Activated CD8-positive, alpha-beta memory T cell treated with anti-CD3 and anti-CD28 coated beads for 48 hours (primary cell): Measurements from ENCODE around the gene MMEL1.
"Not testable (repeated sequence)": the region's sequence is repeated elsewhere in the genome, so short reads cannot be mapped to it uniquely, and the experiment has no call there.

Experiments used
- DNase-seq, 3 experiments: peaks; one replicate each; pipeline ENCODE4 v3.0.0-alpha.2; 2020; ENCODE audit warnings: low read depth in 2 of 3, low spot score in 2 of 3

The MMEL1 gene

DNA sequence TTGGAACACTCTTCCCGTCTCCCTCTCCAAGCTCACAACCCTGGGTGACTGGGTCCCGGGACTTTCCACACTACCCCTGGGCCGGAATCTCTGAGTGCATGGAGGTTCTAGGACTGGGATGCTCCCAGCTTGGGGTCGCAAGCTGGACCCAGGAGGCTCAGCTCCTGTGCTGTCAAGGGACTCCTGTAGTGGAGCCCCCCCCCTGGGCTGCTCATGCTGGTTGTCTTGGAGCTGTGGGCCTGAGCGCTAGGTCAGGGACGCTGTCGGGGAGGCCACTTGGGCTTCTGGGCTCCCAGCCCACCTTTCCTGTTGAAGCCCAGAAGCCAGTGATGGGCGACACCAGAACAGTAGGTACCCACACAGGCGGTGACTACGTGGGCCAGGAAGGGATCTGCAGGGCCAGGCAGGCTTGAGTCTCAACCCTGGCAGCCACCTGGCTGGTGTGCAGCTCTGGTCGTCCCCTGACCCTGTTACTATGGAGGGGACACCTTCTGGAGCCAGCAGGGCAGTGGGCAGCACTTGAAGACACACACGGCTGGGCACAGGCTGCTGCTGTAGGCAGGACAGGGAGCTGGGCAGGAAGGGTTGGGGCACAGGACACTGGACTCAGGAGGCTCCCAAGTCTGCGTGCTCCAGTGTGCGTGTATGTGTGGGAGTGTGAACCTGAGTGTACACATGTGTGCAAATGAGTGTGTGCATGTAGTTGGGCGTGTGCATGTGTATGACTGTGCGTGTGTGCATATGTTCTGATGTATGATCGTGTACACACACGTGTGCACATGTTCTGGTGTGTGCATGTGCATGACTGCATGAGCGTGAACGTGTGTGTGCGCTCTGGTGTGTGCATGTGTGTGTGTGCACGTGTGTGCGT lies 3.0 kb downstream of the MMEL1 start:
- DNase-seq: no peak

DNA sequence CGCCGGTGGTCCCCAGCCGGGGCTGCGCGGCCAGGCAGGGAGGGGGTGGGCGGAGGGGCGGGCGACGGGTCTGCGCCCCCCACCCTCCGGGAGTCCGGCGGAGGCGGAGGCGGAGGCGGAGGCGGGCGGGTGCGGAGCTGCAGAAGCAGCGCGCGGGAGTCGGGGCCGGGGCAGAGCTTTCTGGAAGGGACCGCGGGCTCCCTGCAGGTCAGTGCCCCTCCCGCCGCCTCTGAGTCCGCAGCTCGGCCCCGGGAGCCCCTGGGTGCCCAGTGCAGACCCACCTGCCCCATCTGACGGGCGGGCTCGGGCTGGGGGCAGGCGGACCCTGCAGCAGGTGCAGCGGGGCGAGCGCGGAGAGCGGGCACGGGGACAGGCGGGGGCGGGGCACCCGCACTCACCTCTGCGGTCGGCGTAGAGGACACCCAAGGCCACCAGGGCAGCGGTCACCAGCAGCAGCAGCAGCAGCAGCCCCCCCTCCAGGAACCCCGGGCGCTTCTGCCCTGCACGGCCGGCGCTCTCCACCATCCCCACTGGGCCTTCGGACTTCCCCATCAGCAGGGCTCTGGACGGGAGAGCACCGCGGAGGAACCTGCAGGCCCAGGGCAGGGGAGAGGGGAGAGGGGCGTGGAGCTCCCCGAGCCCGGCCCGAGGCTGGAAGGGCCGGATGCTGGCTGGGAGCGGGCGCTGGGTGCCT lies 3.7 kb downstream of the MMEL1 start:
- DNase-seq: no peak

DNA sequence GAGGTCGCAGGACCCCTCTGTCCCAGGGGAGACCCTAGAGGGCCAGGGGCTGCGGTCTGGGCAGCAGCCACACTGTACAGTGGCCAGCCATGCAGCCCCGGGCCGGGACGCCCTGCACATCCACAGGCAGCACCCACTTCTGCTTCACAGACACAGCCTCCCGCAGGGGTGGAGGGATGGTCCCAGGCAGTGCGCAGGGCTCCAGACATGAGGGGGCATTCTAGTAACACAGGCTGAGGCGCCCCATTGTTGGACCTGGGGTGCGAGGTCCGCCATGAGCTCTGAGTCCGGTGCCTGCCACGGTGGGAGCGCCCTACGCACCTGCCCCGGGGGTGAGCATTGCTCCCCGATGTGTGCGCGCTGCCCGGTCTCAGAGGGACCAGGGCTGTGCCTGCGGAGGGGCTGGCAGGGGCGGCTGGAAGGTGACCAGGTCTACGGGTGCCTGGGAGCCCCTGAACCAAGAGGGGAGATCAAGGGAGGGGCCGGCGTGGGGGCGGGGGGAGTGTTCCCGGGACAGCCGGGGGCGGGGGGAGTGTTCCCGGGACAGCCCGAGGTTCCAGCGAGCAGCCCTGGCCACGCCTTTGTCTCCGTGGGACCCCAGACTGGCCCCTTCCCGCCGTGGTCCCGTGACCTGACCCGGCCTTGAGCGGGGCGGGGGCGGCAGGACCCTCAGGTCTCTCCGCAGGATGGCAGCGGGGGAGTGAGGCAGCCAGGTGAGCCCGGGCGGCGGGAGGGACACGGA lies 4.5 kb downstream of the MMEL1 start:
- DNase-seq: no peak

DNA sequence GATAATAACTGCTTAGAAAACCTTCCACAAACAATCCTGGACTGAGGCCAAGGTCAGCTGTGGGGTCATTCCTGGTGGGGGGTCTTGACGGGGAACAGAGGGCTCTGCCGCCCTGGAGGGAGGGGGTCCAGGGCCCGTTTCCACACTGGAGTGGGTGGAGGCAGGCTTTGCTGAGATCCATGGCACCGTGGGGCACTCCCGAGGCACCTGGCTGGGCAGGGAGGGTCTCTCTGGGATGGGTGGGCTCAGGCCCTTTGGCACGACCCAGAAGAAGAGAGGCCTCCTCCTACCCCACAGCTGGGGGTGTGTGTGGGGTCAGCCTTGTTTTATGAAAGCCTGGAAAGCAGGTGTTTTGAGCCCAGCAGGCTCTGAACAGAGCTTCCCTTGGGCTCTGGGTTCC lies 5.1 kb downstream of the MMEL1 start:
- DNase-seq: no peak

DNA sequence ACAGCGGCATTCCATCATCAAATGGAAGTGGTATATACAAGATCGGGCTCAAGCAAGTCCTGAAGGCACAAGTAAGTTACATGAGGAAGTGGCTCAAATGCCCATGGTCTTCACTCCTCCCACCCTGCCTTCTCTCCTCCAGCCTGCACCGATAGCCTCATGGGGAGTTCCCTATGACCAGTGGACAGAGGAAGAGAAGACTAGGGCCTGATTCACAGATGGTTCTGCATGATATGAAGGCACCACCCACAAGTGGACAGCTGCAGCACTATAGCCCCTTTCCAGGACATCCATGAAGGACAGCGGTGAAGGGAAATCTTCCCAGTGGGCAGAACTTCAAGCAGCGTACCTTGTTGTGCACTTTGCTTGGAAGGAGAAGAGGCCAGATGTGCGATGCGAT lies 7.1 kb downstream of the MMEL1 start:
- DNase-seq: not testable (repeated sequence)

DNA sequence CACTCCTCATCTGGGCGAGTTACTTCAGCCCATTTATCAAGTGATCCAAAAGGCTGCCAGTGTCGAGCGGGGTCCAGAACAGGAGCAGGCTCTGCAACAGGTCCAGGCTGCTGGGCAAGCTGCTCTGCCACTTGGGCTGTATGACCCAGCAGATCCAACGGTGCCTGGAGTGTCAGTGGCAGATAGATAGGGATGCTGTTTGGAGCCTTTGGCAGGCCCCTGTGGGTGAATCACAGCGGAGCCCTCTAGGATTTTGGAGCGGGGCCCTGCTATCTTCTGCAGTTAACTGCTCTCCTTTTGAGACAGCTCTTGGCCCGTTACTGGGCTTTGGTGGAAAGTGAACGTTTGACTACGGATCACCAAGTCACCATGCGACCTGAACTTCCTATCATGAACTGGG lies 7.5 kb downstream of the MMEL1 start:
- no peak for DNase-seq

DNA sequence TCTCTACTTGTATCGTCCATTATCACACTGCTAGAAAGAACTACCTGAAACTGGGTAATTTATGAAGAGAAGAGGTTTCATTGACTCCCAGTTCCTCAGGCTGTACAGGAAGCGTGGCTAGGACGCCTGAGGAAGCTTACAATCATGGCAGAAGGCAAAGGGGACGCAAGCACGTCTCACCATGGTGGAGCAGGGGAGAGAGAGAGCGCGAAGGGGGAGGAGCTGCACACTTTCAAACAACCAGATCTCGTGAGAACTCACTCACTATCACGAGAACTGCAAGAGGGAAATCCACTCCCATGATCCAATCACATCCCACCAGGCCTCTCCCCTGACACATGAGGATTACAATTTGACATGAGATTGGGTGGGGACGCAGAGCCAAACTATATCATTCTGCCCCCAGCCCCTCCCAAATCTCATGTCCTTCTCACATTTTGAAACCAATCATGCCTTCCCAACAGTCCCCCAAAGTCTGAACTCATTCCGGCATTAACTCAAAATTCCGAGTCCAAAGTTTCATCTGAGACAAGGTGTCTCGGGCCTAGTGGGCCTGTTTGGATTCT lies 8.0 kb downstream of the MMEL1 start:
- no peak for DNase-seq

DNA sequence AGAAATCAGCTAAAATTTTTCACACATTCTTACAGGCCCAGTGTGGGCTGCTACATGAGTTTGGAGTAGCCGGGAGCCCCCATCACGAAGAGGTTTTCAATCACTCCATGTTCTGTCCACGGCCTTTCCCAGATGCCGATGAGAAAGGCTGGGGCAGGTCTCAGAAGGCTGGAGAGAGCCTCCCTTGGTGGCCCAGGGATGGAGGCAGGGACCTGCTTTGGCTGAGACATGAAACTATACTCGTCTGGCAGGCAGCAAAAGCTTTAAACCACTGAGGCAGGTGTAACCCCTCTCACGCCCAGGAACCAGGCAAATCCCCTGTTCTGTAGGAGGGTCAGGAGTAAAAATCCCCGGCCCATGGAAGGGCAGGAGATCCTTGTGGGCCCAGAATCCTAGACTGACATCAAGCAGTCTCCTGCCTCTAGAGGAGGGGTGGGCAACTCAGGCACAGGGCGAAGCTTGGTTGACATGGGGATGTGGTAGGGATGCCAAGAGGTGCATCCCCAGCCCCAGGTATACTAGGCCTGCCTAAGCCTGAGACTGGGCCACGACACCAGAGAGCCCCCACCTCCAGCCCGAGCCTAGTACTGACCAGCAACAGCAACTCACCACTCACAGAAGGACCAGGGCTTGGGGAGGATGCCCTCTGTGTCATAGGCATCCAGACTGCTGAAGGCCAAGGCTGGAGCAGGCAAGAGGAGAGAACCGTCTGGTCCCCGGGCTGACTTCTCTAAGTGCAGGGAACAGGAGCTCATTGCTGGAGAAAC lies 9.1 kb downstream of the MMEL1 start:
- no peak for DNase-seq

DNA sequence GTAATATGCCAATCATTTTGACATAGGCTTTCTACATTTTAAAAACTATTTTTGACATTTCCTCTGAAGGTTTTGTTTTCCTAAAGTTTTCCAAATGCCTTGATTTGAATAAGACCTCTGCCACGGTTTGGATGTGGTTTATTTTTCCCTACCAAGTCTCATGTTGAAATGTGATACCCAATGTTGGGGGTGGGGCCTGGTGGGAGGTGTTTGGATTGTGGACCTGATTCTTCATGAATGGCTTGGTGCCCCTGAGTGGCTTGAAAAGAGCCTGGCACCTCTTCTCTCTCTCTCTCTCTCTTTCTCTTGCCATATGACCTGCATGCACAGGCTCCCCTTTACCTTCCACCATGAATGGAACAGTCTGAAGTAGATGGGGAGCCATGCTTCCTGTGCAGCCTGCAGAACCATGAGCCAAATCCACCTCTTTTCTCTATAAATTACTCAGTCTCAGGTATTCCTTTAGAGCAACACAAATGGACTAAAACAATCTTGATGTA lies 14.8 kb downstream of the MMEL1 start:
- DNase-seq: no peak

DNA sequence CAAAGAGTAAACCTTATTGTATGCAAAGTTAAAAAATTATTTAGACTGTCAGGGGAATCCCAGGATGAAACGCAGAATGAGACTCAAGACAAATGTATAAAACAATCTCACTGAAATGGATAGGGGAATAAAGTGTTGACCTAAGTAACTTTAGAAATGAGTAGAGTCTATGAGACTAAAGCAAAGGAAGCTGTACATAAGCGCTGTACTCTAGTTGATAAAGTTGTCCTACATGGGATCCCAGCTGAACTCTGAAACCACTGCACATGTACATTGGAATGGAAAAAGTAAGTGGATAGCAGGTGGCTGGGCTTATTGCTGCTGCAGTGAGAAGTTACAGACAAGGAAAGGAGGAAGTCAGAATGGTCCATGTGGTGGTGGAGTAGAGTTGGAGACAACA lies 18.7 kb downstream of the MMEL1 start:
- DNase-seq: no peak

DNA sequence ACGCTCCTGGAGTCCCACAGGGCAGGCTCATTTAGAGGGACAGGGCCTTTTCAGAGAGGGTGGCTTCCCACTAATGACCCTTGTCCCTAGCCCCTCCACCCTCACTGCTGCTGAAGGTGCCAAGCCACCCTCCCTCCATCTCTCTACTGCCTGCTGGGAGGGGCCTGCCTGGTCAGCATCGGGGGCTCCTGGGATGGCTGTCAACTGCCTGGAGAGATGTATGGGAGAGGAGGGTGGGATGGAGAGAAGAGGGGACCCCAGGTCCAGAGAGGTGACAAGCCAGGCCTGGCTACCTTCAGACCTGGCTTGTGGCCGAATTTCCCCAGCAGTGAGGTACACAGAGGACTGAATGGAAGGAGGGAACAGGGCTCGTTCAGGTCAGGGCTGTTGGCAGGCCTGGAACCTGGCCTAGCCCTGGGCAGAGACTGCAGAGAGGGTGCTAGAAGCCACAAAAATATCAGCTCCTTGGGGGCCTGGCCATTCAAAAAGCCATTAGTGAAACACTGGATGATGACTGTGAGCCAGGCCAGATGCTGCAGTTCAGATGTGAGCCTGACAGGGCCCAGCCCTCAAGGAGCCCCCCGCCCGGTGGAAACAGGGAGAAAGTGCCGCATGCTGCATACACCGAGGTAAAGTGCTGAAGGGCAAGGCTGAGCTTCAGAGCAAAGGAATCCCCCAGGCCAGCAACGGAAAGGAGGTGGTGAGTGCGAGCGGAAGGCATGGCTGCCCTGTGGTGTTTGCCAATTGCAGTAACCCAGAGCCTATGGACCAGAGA lies 20.0 kb downstream of the MMEL1 start:
- DNase-seq: no peak

DNA sequence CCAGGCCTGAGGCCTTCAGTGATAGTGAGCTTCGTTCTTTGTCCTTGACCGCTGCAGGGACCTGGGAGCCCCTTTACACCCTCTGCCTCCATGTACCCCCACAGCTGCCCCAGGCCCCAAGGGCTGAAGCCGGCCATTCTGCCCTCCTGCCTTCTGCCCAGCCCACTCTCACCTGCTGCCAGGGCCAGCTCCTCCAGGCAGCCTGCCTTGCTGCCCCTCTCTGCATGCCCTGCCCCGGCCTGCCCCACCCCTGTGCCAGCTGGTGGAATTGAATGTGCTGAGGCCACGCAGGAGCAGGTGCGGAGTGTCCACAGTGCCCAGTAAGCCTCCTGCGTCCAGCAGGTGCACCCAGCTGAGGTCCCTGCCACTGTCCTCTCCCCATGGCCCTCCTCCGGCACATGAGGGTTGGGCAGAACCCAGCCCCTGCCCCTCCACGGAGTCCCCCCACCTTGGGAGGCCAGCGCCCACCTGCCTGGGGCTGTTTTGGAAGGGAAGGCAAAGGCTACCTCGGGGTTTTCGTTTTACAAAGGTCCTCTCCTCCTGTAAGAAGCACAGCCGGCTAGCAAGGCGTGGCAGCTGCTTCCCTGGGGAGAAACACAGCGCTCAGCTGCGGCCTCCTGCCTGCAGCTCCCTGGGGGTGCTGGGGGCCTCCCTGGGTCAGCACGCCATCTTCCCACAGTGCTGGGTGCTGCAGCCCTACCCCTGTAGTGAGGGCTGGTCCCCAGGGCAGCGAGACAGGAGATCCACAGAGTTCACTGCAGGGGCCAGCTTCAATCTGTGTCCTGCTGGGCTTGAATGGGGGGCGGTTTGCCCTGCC lies 21.0 kb downstream of the MMEL1 start:
- no peak for DNase-seq

DNA sequence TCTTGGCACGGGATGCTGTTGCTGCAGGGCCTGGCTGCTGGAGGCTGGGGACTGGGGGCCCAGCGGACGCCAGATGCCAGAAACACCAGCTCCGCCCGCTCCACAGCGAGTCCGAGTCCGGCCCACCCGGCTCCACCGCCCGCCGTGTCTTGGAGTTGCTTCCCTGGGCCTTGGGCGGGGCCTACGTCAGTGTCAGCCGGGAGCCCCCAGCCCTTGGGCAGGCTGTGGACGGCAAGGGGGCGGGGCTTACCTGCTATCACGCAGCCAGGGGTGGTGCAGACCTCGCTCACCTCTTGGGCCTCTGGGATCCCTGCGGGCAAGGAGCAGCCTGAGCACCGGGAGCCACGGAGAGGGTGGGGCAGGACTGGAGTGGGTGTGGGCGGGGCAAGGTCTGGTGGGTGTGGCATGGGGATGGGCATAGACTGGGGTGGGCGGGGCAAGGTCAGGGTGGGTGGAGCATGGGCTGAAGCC lies 21.8 kb downstream of the MMEL1 start:
- DNase-seq: no peak

DNA sequence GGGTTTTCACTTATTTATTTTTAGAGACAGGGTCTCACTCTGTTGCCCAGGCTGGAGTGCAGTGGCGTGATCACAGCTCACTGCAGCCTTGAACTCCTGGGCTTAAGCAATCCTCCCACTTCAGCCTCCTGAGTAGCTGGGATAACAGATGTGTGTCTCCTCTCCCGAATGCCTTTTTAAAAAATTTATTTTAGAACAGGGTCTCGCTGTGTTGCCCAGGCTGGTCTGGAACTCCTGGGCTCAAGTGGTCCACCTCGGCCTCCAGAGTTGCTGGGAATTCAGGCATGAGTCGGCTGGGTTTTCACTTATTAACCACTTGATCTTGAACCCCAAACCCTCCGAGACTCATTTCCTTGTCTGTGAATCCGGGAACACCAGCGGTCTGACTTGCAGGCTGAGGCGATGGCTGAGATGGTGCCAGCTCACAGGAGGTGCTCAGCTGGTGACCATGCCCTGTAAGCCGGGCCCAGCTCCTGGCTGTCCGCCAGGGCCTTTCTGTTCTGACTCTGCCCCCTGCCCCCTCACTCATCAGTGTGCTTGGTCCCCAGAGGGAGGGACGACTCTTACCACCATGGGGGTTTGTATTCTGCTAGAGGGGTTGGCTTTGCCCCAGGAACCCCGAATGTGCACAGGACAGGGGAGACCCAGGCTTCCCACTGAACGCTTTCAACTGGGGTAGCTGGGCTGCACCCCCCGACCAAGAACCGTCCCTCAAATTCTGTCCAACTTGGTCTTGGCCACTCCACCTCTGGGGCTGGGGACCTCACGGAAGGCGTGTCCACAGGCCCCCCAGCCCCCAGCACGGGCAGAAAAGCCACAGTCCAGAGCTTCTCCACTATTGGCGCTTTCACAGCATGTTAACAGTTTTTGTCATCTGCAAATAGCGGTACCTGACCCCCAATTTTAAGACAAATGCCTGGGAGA lies 22.5 kb downstream of the MMEL1 start:
- DNase-seq: no peak

DNA sequence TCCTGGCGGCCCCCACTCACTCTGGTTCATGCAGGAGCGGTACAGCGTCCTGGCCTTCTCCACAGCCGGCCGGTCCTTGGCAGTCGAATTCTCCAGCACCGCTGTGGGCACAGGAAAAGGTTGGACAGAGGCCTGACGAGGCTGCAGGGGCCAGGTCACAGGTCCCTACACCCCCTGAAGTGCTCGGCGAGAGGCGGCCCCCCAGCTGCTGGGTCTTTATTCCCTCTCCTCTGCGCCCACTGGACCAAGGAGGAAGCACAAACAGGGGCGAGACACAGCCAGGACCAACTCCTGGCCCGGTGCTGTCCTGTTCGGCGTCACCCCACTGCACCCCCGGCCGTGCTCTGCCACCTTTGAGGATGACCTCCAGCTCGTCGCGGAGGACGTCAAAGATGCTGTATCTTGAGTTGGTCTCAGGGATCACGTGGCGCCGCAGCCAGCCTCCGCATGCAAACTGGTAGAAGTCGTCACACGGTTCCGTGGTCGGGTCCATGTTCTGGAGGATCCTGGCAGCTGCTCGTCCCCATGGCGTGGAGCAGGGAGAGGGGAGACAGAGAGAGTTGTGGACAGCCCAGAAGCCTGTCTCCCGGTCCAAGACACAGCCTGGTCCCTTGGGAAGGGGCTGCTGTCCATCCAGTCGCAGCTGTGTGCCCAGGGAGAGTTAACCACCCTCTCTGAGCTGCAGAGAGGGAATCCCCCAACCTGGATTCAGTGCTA lies 23.3 kb downstream of the MMEL1 start:
- DNase-seq: no peak

DNA sequence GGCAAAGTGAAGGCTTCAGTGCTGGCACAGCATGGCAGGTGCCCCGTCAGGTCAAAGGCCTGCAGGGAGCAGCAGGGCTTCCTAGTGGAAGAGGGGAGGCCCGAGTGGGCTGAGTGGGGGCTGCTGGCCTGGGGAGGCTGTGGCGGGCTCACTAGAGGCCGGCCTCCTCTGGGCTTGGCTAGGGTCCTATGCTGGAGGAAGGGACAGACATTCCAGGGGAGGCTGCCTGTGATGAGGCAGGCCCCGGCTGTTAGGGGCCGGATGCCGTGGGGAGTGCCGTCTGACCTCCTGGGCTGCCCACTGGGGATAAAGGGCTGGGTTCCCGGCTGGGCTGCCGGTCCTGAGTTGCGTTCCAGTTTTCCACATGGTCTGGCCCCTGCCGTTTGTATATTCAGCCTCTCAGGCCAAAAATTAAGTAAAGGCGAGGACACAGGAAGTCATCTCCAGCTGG lies 25.1 kb downstream of the MMEL1 start:
- DNase-seq: no peak
